Neural cell (in vitro differentiated cells): ENCODE data around the gene REV3L. TPM values are rescaled to one million over a fixed set of nuclear protein-coding genes. Genes with fewer than 3 reads are reported as not detected.

Source experiments
- H2AFZ ChIP-seq: fragments of 200-600, 300-800 bp; sonication (generic), shearing (Covaris generic); 2 replicates; pipeline ENCODE4 v1.6.0; 2014; ENCODE audit warnings: low read depth, mild to moderate bottlenecking, antibody characterized with exemption, low read length, moderate library complexity
- H3F3A ChIP-seq: fragments of 200-600 bp; shearing (Covaris generic); 2 replicates; pipeline ENCODE4 v1.6.1; 2016; ENCODE audit warnings: mild to moderate bottlenecking, moderate library complexity, mixed read lengths, antibody characterized with exemption, low read length; ENCODE audit not compliant: insufficient read depth, poor library complexity, severe bottlenecking
- H3K27ac ChIP-seq: fragments of 200-600, 300-800 bp; sonication (generic), shearing (Covaris generic); 2 replicates; pipeline ENCODE4 v1.5.1; 2014; ENCODE audit warnings: mild to moderate bottlenecking, low read length, moderate library complexity
- H3K27me3 ChIP-seq: fragments of 300-800, 200-600 bp; sonication (generic), shearing (Covaris generic); 2 replicates; pipeline ENCODE4 v1.6.0; 2014; ENCODE audit warnings: mild to moderate bottlenecking, low read depth, low read length, moderate library complexity; ENCODE audit not compliant: insufficient read depth
- H3K36me3 ChIP-seq: fragments of 300-800, 200-600 bp; sonication (generic), shearing (Covaris generic); 2 replicates; pipeline ENCODE4 v1.5.1; 2014; ENCODE audit warnings: mild to moderate bottlenecking, antibody characterized with exemption, low read length, moderate library complexity; ENCODE audit not compliant: insufficient read depth
- H3K4me2 ChIP-seq: fragments of 300-800, 200-600 bp; sonication (generic), shearing (Covaris generic); 2 replicates; pipeline ENCODE4 v1.6.0; 2014; ENCODE audit warnings: mild to moderate bottlenecking, low read length
- H3K4me3 ChIP-seq: fragments of 300-800, 200-600 bp; sonication (generic), shearing (Covaris generic); 2 replicates; pipeline ENCODE4 v1.5.1; 2014; ENCODE audit warnings: mild to moderate bottlenecking, low read length, moderate library complexity
- H3K79me2 ChIP-seq: fragments of 200-600 bp; shearing (Covaris generic); replicated peaks from 2 replicates; pipeline ENCODE4 v1.6.0; 2014; ENCODE audit warnings: mild to moderate bottlenecking, low read length, moderate library complexity; ENCODE audit not compliant: insufficient read depth
- H3K9ac ChIP-seq: fragments of 300-800, 200-600 bp; sonication (generic), shearing (Covaris generic); 2 replicates; pipeline ENCODE4 v1.6.1; 2016; ENCODE audit warnings: mild to moderate bottlenecking, low read length, mixed read lengths
- H3K9me2 ChIP-seq: fragments of 200-600 bp; shearing (Covaris generic); 2 replicates; pipeline ENCODE4 v1.6.1; 2016; ENCODE audit warnings: mild to moderate bottlenecking, low read length, mixed read lengths; ENCODE audit not compliant: insufficient read depth
- H3K9me3 ChIP-seq: fragments of 200-600, 300-800 bp; sonication (generic), shearing (Covaris generic); 2 replicates; pipeline ENCODE4 v1.6.1; 2016; ENCODE audit warnings: mild to moderate bottlenecking, mixed run types, low read length, moderate library complexity, mixed read lengths
- H4K20me1 ChIP-seq: fragments of 200-600 bp; shearing (Covaris generic); 2 replicates; pipeline ENCODE4 v1.6.1; 2016; ENCODE audit warnings: mild to moderate bottlenecking, mixed run types; ENCODE audit not compliant: insufficient read depth
- CTCF ChIP-seq: fragments of 450-650 bp; IDR thresholded peaks from 2 replicates; pipeline ENCODE4 v1.5.1; 2014; ENCODE audit warnings: antibody characterized with exemption, mild to moderate bottlenecking, moderate library complexity; ENCODE audit not compliant: poor library complexity, severe bottlenecking
- EP300 ChIP-seq: fragments of 450-650 bp; conservative IDR thresholded peaks from 2 replicates; pipeline ENCODE4 v1.6.1; 2014; ENCODE audit warnings: antibody characterized with exemption, mild to moderate bottlenecking, moderate library complexity; ENCODE audit not compliant: poor library complexity, severe bottlenecking
- EZH2 ChIP-seq: fragments of 200-600, 300-800 bp; shearing (Covaris generic), sonication (generic); IDR thresholded peaks from 2 replicates; pipeline ENCODE4 v1.6.1; 2014; ENCODE audit warnings: antibody characterized with exemption, low read length, borderline replicate concordance, mild to moderate bottlenecking; ENCODE audit not compliant: insufficient read depth, poor library complexity, severe bottlenecking
- MXI1 ChIP-seq: fragments of 450-650 bp; conservative IDR thresholded peaks from 2 replicates; pipeline ENCODE4 v1.6.1; 2014; ENCODE audit warnings: antibody characterized with exemption, mild to moderate bottlenecking; ENCODE audit not compliant: poor library complexity, severe bottlenecking
- POLR2AphosphoS5 ChIP-seq: IDR thresholded peaks from 2 replicates; pipeline ENCODE4 v1.6.1; 2012
- RAD21 ChIP-seq: fragments of 450-650 bp; conservative IDR thresholded peaks from 2 replicates; pipeline ENCODE4 v1.6.1; 2014; ENCODE audit warnings: antibody characterized with exemption, mild to moderate bottlenecking, moderate library complexity
- REST ChIP-seq: IDR thresholded peaks from 2 replicates; pipeline ENCODE4 v1.6.1; 2012; ENCODE audit warnings: borderline replicate concordance
- SMC3 ChIP-seq: fragments of 450-650 bp; conservative IDR thresholded peaks from 2 replicates; pipeline ENCODE4 v1.6.1; 2014; ENCODE audit warnings: antibody characterized with exemption, mild to moderate bottlenecking, moderate library complexity; ENCODE audit not compliant: poor library complexity
- TAF1 ChIP-seq: IDR thresholded peaks from 2 replicates; pipeline ENCODE4 v1.6.1; 2012; ENCODE audit warnings: low read depth
- polyA plus RNA-seq: library from polyadenylated mRNA; depleted of rRNA; stranded (reverse); fragments of >200 nt; gene quantifications from 2 replicates; pipeline ENCODE4 v1.2.3, GENCODE V29; 2014

REV3L gene
- polyA plus RNA-seq, 1 donor from 2014 or later, result 60.2 TPM

- Histone ChIP-seq H3K36me3 (no peaks in the 10 kb centered on the region), H3K27me3 (no peaks in the 10 kb centered on the region), H3K9me2 (no peaks in the 10 kb centered on the region), H3K27ac (no peak overlapping the region), H3K9ac (no peak overlapping the region), H3K9me3 (no peaks in the 10 kb centered on the region), H3K79me2 (no peaks in the 10 kb centered on the region), H4K20me1 (no peaks in the 10 kb centered on the region), H2AFZ (no peak overlapping the region), H3F3A (no peaks in the 10 kb centered on the region), H3K4me3 (no peak overlapping the region), H3K4me2 (no peak overlapping the region)
- TF ChIP-seq POLR2AphosphoS5, result no peak
- no peak for TF ChIP-seq RAD21
- no peak for TF ChIP-seq REST
- no peak for TF ChIP-seq MXI1
- no peak for TF ChIP-seq SMC3
- TF ChIP-seq CTCF, result no peak
- no peak for TF ChIP-seq EZH2
- no peak for TF ChIP-seq EP300
- TF ChIP-seq TAF1, result no peak
These were observed 232.1 kb downstream of the REV3L start for GRCh38 chr6:111250791-111251354.

Other genes starting within 250 kb of the REV3L start
- gene TRAF3IP2, start 122.7 kb upstream of the REV3L start, polyA plus RNA-seq, result 2.0 and 17.0 TPM in 2 replicates